Natural killer cell (primary cell): ENCODE results near the gene EED. TPM values are rescaled to one million over a fixed set of nuclear protein-coding genes. Genes with fewer than 3 reads are reported as not detected.

Experiments
- ATAC-seq, 3 donors: fragments of 150-1000 bp in 2 of 3; fragments of 200-7000 bp in 1 of 3; cut with Tn5 transposase; 1 replicate in 1 of 3; 2 replicates in 2 of 3; pipeline ENCODE4 v1.10.0; 2021; ENCODE audit warnings: mild to moderate bottlenecking in 2 of 3, moderate library complexity in 2 of 3
- DNase-seq, 2 donors: peaks; one replicate each; pipeline versions ENCODE4 v3.0.0 to v3.0.0-alpha.2; 2013 to 2021; ENCODE audit warnings: mixed read lengths in 1 of 2
- H3K27ac ChIP-seq: one replicate; pipeline ENCODE4 v1.5.1; 2013; ENCODE audit warnings: mild to moderate bottlenecking, low read length
- H3K27me3 ChIP-seq: one replicate; pipeline ENCODE4 v1.6.1; 2013; ENCODE audit warnings: low read length; ENCODE audit not compliant: control insufficient read depth, insufficient read depth
- H3K36me3 ChIP-seq: one replicate; pipeline ENCODE4 v1.6.1; 2013; ENCODE audit warnings: low read length; ENCODE audit not compliant: control insufficient read depth, insufficient read depth
- H3K4me1 ChIP-seq: one replicate; pipeline ENCODE4 v1.6.1; 2013; ENCODE audit warnings: low read length; ENCODE audit not compliant: control insufficient read depth, insufficient read depth
- H3K4me3 ChIP-seq: one replicate; pipeline ENCODE4 v1.5.1; 2013; ENCODE audit warnings: low read length
- H3K9me3 ChIP-seq: one replicate; pipeline ENCODE4 v1.6.1; 2013; ENCODE audit warnings: low read length; ENCODE audit not compliant: control insufficient read depth, insufficient read depth
- H3K27ac Mint-ChIP-seq, 2 donors: one replicate each; pipeline ENCODE4 v1.8.0; 2022; ENCODE audit warnings: mild to moderate bottlenecking in 2 of 2, mixed read lengths in 2 of 2, moderate library complexity in 1 of 2
- H3K27me3 Mint-ChIP-seq, 2 donors: one replicate each; pipeline ENCODE4 v1.8.0; 2022; ENCODE audit warnings: low read depth in 2 of 2, mixed read lengths in 2 of 2
- H3K36me3 Mint-ChIP-seq: one replicate; pipeline ENCODE4 v1.8.0; 2022; ENCODE audit warnings: mixed read lengths
- H3K4me1 Mint-ChIP-seq, 2 donors: one replicate each; pipeline ENCODE4 v1.8.0; 2022; ENCODE audit warnings: mixed read lengths in 2 of 2
- H3K4me3 Mint-ChIP-seq: one replicate; pipeline ENCODE4 v1.8.0; 2022; ENCODE audit warnings: mild to moderate bottlenecking, moderate library complexity, mixed read lengths
- H3K9me3 Mint-ChIP-seq, 2 donors: one replicate each; pipeline ENCODE4 v1.8.0; 2022; ENCODE audit warnings: mixed read lengths in 2 of 2
- WGBS: methylation state at CpG from one replicate; pipeline ENCODE4 v1.1.7; 2013; ENCODE audit warnings: missing lambda C conversion rate; ENCODE audit not compliant: insufficient coverage; 5-methylcytosine and 5-hydroxymethylcytosine counted together
- intact Hi-C: fragments of 100-400 bp; cut with micrococcal nuclease; formaldehyde crosslinking; loops from one replicate; pipeline ENCODE4 v1.14.2; 2022
- total RNA-seq, 4 donors: library from RNA; stranded (reverse); fragments of 120-200 nt in 1 of 4; gene quantifications; one replicate each; pipeline versions ENCODE4 v1.2.3 to v1.2.4, GENCODE V29; 2013 to 2022
- TF ChIP-seq, protein P1 (sequence below): fragments of 200-600 bp; IDR thresholded peaks from one replicate; pipeline ENCODE4 v1.8.0; 2022; ENCODE audit warnings: antibody characterized with exemption

The EED gene
- total RNA-seq, 3 donors from 2014 or later (not counting 1 experiment from before 2014, with no cell fraction given) = 26.0 to 36.9 (median 34.0) TPM

DNA sequence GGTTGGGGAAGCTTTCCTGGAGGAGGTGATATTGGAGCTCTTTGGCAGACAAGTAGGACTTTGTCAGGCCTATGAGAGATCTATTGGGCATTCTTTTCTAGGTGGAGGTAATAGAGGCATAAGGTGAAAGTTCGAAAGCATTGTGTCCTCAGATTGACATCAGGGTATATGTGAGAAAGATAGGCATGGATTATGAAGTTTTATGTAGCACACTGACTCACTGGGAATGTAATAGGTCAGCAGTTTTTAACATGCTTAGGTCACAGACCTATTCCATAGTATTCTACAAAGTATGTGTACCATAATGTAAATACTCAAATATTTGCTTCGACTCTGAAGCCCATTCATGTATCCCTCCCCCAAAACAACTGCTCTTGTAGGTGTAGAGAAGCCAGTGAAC lies 69.2 kb downstream of the EED start:
- Mint-ChIP-seq H3K9me3 (no peaks in the 10 kb centered on the region), H3K4me3 (no peak overlapping the region), H3K27me3 (no peaks in the 10 kb centered on the region), H3K27ac (peak overlapping the region in 1 of 2 donors; percentile 5), H3K36me3 (peaks cover 5% of the 10 kb centered on the region), H3K4me1 (peaks cover 32 to 51% of the 10 kb centered on the region in 2 donors)
- H3K27ac ChIP-seq = no peak overlapping the region
- DNase-seq (no peak), ATAC-seq (no peak)
- H3K4me1 ChIP-seq = no peaks in the 10 kb centered on the region
- 100% methylated on average over 1 of the region's 2 CpGs for WGBS
- TF ChIP-seq, protein P1, sequence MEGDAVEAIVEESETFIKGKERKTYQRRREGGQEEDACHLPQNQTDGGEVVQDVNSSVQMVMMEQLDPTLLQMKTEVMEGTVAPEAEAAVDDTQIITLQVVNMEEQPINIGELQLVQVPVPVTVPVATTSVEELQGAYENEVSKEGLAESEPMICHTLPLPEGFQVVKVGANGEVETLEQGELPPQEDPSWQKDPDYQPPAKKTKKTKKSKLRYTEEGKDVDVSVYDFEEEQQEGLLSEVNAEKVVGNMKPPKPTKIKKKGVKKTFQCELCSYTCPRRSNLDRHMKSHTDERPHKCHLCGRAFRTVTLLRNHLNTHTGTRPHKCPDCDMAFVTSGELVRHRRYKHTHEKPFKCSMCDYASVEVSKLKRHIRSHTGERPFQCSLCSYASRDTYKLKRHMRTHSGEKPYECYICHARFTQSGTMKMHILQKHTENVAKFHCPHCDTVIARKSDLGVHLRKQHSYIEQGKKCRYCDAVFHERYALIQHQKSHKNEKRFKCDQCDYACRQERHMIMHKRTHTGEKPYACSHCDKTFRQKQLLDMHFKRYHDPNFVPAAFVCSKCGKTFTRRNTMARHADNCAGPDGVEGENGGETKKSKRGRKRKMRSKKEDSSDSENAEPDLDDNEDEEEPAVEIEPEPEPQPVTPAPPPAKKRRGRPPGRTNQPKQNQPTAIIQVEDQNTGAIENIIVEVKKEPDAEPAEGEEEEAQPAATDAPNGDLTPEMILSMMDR = no peak
- H3K9me3 ChIP-seq = no peaks in the 10 kb centered on the region
- peaks cover 10% of the 10 kb centered on the region for H3K36me3 ChIP-seq
- H3K4me3 ChIP-seq = no peak overlapping the region
- no peaks in the 10 kb centered on the region for H3K27me3 ChIP-seq
- intact Hi-C loops = no loop called here

DNA sequence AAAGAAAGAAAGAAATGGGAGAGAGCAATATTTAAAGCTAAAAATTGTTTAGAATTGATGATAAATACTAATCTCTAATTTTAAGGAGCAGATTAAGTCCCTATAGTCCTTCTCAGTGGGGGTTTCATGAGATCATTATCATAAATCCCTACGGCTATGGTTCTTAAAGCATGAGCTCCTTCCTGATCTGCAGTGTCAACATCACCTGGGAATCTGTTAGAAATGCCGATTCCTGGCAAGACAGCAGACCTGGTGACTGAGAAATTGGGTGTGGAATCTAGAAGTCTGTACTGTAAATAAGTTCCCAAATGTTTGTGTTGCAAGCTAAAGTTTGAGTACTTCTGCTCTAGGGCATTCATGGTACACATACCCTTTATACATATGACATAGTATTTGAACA lies 70.1 kb downstream of the EED start:
- no peaks in the 10 kb centered on the region for H3K27me3 ChIP-seq
- intact Hi-C loops = no loop called here
- Mint-ChIP-seq H3K4me1 (peaks cover 24 to 45% of the 10 kb centered on the region in 2 donors), H3K27me3 (no peaks in the 10 kb centered on the region), H3K9me3 (no peaks in the 10 kb centered on the region), H3K36me3 (peaks cover 5% of the 10 kb centered on the region), H3K27ac (no peak overlapping the region), H3K4me3 (no peak overlapping the region)
- no peak for ATAC-seq
- no peak for DNase-seq
- TF ChIP-seq, protein P1 = no peak
- no peaks in the 10 kb centered on the region for H3K4me1 ChIP-seq
- 97% methylated on average over 2 of the region's 2 CpGs for WGBS
- no peaks in the 10 kb centered on the region for H3K9me3 ChIP-seq
- H3K36me3 ChIP-seq = peaks cover 12% of the 10 kb centered on the region
- H3K4me3 ChIP-seq = no peak overlapping the region
- H3K27ac ChIP-seq = no peak overlapping the region

Other genes with a start within 250 kb of the EED start
- 100 to 1,000 TPM; 262 to 291 (median 285) TPM for gene PICALM, start 175.7 kb upstream of the EED start, total RNA-seq
- 10 to 100 TPM; 12.7 to 24.2 (median 18.2) TPM for gene HIKESHI, start 57.5 kb downstream of the EED start, total RNA-seq
- gene CCDC81, start 130.1 kb downstream of the EED start, total RNA-seq = under 1 TPM; 0.64 to 0.90 (median 0.77) TPM